K562 (cell line): ENCODE data around the gene PTTG1IP. TPM values are rescaled to one million over a fixed set of nuclear protein-coding genes. Genes with fewer than 3 reads are reported as not detected.

Source experiments
- CEBPB ChIP-seq: fragments of 450-650 bp; IDR thresholded peaks from 2 replicates; pipeline ENCODE4 v1.6.1; 2016; ENCODE audit warnings: missing genetic modification characterization, missing compliant biosample characterization
- EGR1 ChIP-seq: fragments of 450-650 bp; conservative IDR thresholded peaks from 2 replicates; pipeline ENCODE4 v1.6.1; 2017; ENCODE audit warnings: mild to moderate bottlenecking
- MECOM ChIP-seq: fragments of 250-450 bp; sonication (Bioruptor Pico); IDR thresholded peaks from 2 replicates; pipeline ENCODE4 v1.8.0; 2022; ENCODE audit warnings: inconsistent platforms
- MTA3 ChIP-seq: fragments of 450-650 bp; formaldehyde crosslinking; IDR thresholded peaks from 2 replicates; pipeline ENCODE4 v1.6.1; 2017; ENCODE audit warnings: mild to moderate bottlenecking, borderline replicate concordance
- MYC ChIP-seq, 2 experiments: fragments of 250-450 bp in 1 of 2; sonication (Bioruptor Pico) in 1 of 2; IDR thresholded peaks; 2 replicates each; pipeline versions ENCODE4 v1.5.1 to v1.6.1; 2012 to 2021; ENCODE audit warnings: low read depth in 2 of 2, borderline replicate concordance in 1 of 2, improper control_type of control experiment in 1 of 2, low read length in 1 of 2, mild to moderate bottlenecking in 1 of 2, moderate library complexity in 1 of 2
- MYNN ChIP-seq, 2 experiments: sonication (generic); formaldehyde crosslinking in 1 of 2; IDR thresholded peaks; 2 replicates each; pipeline versions ENCODE4 v1.5.0 to v1.6.1; 2016 to 2020; ENCODE audit warnings: antibody characterized with exemption in 1 of 2, missing genetic modification reagents in 1 of 2
- POLR2A ChIP-seq: fragments of 450-650 bp; conservative IDR thresholded peaks from 2 replicates; pipeline ENCODE4 v1.6.1; 2016
- PTRF ChIP-seq: fragments of 450-650 bp; IDR thresholded peaks from 2 replicates; pipeline ENCODE4 v1.6.1; 2016; ENCODE audit warnings: mild to moderate bottlenecking, missing genetic modification characterization, missing compliant biosample characterization
- SOX6 ChIP-seq: fragments of 450-650 bp; IDR thresholded peaks from 2 replicates; pipeline ENCODE4 v1.6.1; 2014; ENCODE audit warnings: mild to moderate bottlenecking
- TRIM24 ChIP-seq, 2 experiments: fragments of 450-650 bp; IDR thresholded peaks; 2 replicates each; pipeline ENCODE4 v1.6.1; 2016
- UBTF ChIP-seq, 2 experiments: IDR thresholded peaks; 2 replicates each; pipeline ENCODE4 v1.6.1; 2012; ENCODE audit warnings: improper control_type of control experiment in 2 of 2, low read depth in 2 of 2, low read length in 2 of 2, borderline replicate concordance in 1 of 2
- YY1 ChIP-seq, 3 experiments: IDR thresholded peaks; 2 replicates each; pipeline ENCODE4 v1.6.1; 2011; ENCODE audit warnings: low read length in 2 of 3, mild to moderate bottlenecking in 2 of 3, moderate library complexity in 2 of 3, borderline replicate concordance in 1 of 3, control low read depth in 1 of 3, low read depth in 1 of 3; ENCODE audit not compliant: insufficient read depth in 3 of 3, insufficient replicate concordance in 2 of 3, control insufficient read depth in 1 of 3, insufficient read length in 1 of 3; ENCODE audit errors: extremely low read depth in 1 of 3
- ZNF263 ChIP-seq: sonication (generic); formaldehyde crosslinking; IDR thresholded peaks from 2 replicates; pipeline ENCODE4 v1.8.0; 2022; ENCODE audit warnings: mild to moderate bottlenecking, missing genetic modification reagents, borderline replicate concordance
- ZNF740 ChIP-seq, 3 experiments: fragments of 200-800 bp in 1 of 3; sonication (Bioruptor generic) in 1 of 3; sonication (generic) in 1 of 3; formaldehyde crosslinking in 1 of 3; IDR thresholded peaks; 2 replicates each; pipeline versions ENCODE4 v1.6.1 to v1.8.0; 2016 to 2022; ENCODE audit warnings: mild to moderate bottlenecking in 2 of 3, missing compliant biosample characterization in 2 of 3, missing genetic modification characterization in 2 of 3, missing genetic modification reagents in 1 of 3
- ZSCAN32 ChIP-seq: fragments of 450-650 bp; formaldehyde crosslinking; IDR thresholded peaks from 2 replicates; pipeline ENCODE4 v1.4.0; 2020; ENCODE audit warnings: mild to moderate bottlenecking, moderate library complexity
- polyA plus RNA-seq, 8 experiments: library from polyadenylated mRNA; depleted of rRNA in 4 of 8; stranded (reverse) in 5 of 8; unstranded in 3 of 8; fragments of >200 nt; fragmentation: Nextera tagmentation in 2 of 8; fragmentation: Illumina TruSeq in 1 of 8; extraction: Ambion mirVana in 2 of 8; extraction: Trizol in 1 of 8; gene quantifications; 2 replicates each; pipeline versions ENCODE4 v1.2.1 to v1.2.3, GENCODE V29; 2011 to 2014; ENCODE audit warnings: inconsistent platforms in 1 of 8, missing spikeins in 1 of 8
- total RNA-seq, 7 experiments: library from RNA; depleted of rRNA in 6 of 7; stranded (reverse); fragments of >200 nt in 6 of 7; fragmentation: Illumina TruSeq in 2 of 7; extraction: Trizol in 2 of 7; gene quantifications; 2 replicates each; pipeline versions ENCODE4 v1.2.1 to v1.2.3, GENCODE V29; 2011 to 2021; ENCODE audit warnings: low replicate concordance in 1 of 7
- TF ChIP-seq, protein P1 (sequence below): conservative IDR thresholded peaks from 2 replicates; pipeline ENCODE4 v1.6.1; 2011; ENCODE audit warnings: low read depth, mild to moderate bottlenecking, low read length; ENCODE audit not compliant: control insufficient read depth
- TF ChIP-seq, protein P2 (sequence below), 3 experiments: IDR thresholded peaks in 2 of 3; conservative IDR thresholded peaks in 1 of 3; 2 replicates each; pipeline ENCODE4 v1.5.1; 2011 to 2012; ENCODE audit warnings: low read length in 3 of 3, mild to moderate bottlenecking in 3 of 3, control low read depth in 2 of 3, improper control_type of control experiment in 1 of 3, inconsistent platforms in 1 of 3, low read depth in 1 of 3, mixed read lengths in 1 of 3, moderate library complexity in 1 of 3; ENCODE audit not compliant: insufficient read depth in 2 of 3

Gene PTTG1IP
- total and polyA plus RNA-seq, 9 of the 15 experiments (the other 6 are each of a cell fraction or from before 2014, with no cell fraction given) = 5.0 to 99.3 (median 82.4) TPM

DNA sequence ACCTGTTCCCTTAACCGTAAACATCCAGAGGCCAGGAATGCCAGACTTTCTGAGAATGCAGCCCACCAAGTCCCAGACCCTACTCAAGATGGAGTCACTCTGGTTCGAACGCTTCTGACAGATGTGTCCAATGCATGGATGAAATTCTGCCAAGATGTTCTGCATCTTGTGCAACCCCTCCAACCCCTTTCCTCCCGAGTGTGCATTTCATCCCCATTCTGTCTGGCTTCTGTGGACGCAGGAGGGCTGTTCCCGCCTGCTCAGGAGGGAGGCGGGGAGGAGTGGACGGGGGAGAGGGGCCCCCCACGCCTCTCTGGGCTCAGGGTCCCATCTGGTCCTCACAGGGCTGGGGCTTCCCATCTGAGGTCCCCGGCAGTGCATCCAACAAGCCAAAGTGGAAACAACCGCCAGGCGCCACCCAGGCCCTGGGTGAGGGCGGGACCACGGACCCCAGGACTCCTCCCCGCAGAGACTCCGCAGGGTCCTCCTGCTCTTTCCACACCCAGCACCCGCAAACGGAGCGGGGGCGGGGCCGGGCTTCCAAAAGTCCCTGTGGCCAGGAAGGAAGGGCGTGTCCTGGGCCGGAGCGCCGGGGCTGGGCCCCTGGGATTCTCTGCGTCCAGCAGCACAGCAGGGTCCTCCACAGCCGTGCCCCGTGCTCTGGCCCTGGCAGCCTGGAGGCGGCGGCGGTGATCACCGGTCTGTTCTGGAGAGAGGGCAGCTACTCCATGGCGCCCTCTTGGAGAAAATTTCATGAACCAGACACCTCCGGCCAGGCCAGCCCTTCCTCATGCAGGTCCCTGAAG lies 27.9 kb downstream of the PTTG1IP start (continued):
- TF ChIP-seq ZNF740 (CRISPR knock-in tag; IDR thresholded peaks at IDR 0.05) (no peak), ZNF740 (tag; IDR thresholded peaks at IDR 0.05) (peak in 1 of 2 experiments; percentile 75; a peak in 2 of 4 replicates), SOX6 (peak; percentile 48; the same call in 1 of the 2 replicates), YY1 (IDR thresholded peaks at IDR 0.05; ENCODE audit: borderline replicate concordance in 1 of 3, control insufficient read depth in 1 of 3, extremely low read depth in 1 of 3, insufficient read depth in 3 of 3, insufficient read length in 1 of 3, insufficient replicate concordance in 2 of 3, low read depth in 1 of 3, low read length in 2 of 3) (peak in 1 of 3 experiments; percentile 45), EGR1 (peak; percentile 82), PTRF (tag) (peak; percentile 89), UBTF (IDR thresholded peaks at IDR 0.05; ENCODE audit: borderline replicate concordance in 1 of 2, low read depth in 2 of 2, low read length in 2 of 2) (peak; percentile 52 to 84; a peak in 1 of 4 replicates), TRIM24 (IDR thresholded peaks at IDR 0.05) (peak in 1 of 2 experiments; percentile 19; a peak in 1 of 4 replicates), ZNF263 (CRISPR knock-in tag) (peak; percentile 73), MYNN (IDR thresholded peaks at IDR 0.05) (peak; percentile 17; the same call in 1 of the 2 replicates), MYNN (CRISPR knock-in tag; IDR thresholded peaks at IDR 0.05) (no peak), MECOM (CRISPR knock-in tag) (peak; percentile 87), MTA3 (0 out of 2 replicates have a peak, but pooled peaks have one; percentile 56), MYC (IDR thresholded peaks at IDR 0.05; ENCODE audit: low read depth, low read length) (peak; percentile 45; the same call in 1 of the 2 replicates), MYC (CRISPR knock-in tag; IDR thresholded peaks at IDR 0.05; ENCODE audit: borderline replicate concordance, low read depth) (peak; percentile 45; the same call in 1 of the 2 replicates), POLR2A (peak; percentile 50; the same call in 1 of the 2 replicates), CEBPB (tag) (peak; percentile 52; the same call in 1 of the 2 replicates), ZSCAN32 (CRISPR knock-in tag) (peak; percentile 22; the same call in 1 of the 2 replicates)
- TF ChIP-seq, protein P1, sequence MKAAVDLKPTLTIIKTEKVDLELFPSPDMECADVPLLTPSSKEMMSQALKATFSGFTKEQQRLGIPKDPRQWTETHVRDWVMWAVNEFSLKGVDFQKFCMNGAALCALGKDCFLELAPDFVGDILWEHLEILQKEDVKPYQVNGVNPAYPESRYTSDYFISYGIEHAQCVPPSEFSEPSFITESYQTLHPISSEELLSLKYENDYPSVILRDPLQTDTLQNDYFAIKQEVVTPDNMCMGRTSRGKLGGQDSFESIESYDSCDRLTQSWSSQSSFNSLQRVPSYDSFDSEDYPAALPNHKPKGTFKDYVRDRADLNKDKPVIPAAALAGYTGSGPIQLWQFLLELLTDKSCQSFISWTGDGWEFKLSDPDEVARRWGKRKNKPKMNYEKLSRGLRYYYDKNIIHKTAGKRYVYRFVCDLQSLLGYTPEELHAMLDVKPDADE = no peak
- TF ChIP-seq, protein P2, sequence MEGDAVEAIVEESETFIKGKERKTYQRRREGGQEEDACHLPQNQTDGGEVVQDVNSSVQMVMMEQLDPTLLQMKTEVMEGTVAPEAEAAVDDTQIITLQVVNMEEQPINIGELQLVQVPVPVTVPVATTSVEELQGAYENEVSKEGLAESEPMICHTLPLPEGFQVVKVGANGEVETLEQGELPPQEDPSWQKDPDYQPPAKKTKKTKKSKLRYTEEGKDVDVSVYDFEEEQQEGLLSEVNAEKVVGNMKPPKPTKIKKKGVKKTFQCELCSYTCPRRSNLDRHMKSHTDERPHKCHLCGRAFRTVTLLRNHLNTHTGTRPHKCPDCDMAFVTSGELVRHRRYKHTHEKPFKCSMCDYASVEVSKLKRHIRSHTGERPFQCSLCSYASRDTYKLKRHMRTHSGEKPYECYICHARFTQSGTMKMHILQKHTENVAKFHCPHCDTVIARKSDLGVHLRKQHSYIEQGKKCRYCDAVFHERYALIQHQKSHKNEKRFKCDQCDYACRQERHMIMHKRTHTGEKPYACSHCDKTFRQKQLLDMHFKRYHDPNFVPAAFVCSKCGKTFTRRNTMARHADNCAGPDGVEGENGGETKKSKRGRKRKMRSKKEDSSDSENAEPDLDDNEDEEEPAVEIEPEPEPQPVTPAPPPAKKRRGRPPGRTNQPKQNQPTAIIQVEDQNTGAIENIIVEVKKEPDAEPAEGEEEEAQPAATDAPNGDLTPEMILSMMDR (IDR thresholded peaks at IDR 0.05 in 2 of 3, conservative IDR thresholded peaks at IDR 0.05 in 1 of 3; ENCODE audit: insufficient read depth in 2 of 3, low read depth in 1 of 3, low read length in 3 of 3) = peak; percentile 70 to 89 (median 78)
